Smooth muscle cell (in vitro differentiated cells): ENCODE measurements around the gene CDKN2B. TPM values are rescaled to one million over a fixed set of nuclear protein-coding genes. Genes with fewer than 3 reads are reported as not detected.
A peak's percentile ranks its signal among the peaks of the same experiment; 100 is the strongest.

Experiments
- DNase-seq: peaks from one replicate; lab custom pipeline; 2025; ENCODE audit not compliant: unreplicated experiment; lab: John Stamatoyannopoulos, UW
- H2AFZ ChIP-seq: fragments of 200-600 bp; sonication (generic); 2 replicates; pipeline ENCODE4 v1.6.0; 2016; ENCODE audit warnings: antibody characterized with exemption, low read depth, mild to moderate bottlenecking
- H3F3A ChIP-seq: fragments of 200-600 bp; sonication (generic); 2 replicates; pipeline ENCODE4 v1.6.0; 2017; ENCODE audit warnings: antibody characterized with exemption, low read depth
- H3K27ac ChIP-seq: fragments of 200-600 bp; sonication (generic); 2 replicates; pipeline ENCODE4 v1.5.1; 2016; ENCODE audit warnings: low read depth, mild to moderate bottlenecking
- H3K27me3 ChIP-seq: fragments of 200-600 bp; sonication (generic); 2 replicates; pipeline ENCODE4 v1.6.1; 2016; ENCODE audit warnings: low read depth, mild to moderate bottlenecking
- H3K36me3 ChIP-seq: fragments of 200-600 bp; sonication (generic); 2 replicates; pipeline ENCODE4 v1.5.1; 2016; ENCODE audit warnings: low read depth
- H3K4me1 ChIP-seq: fragments of 200-600 bp; sonication (generic); 2 replicates; pipeline ENCODE4 v1.5.1; 2016; ENCODE audit warnings: low read depth
- H3K4me2 ChIP-seq: fragments of 200-600 bp; sonication (generic); 2 replicates; pipeline ENCODE4 v1.6.0; 2016; ENCODE audit warnings: mild to moderate bottlenecking
- H3K4me3 ChIP-seq: fragments of 200-600 bp; sonication (generic); 2 replicates; pipeline ENCODE4 v1.5.1; 2016; ENCODE audit warnings: mild to moderate bottlenecking
- H3K79me2 ChIP-seq: fragments of 200-600 bp; sonication (generic); 2 replicates; pipeline ENCODE4 v1.6.0; 2016; ENCODE audit warnings: low read depth, mild to moderate bottlenecking
- H3K9ac ChIP-seq: fragments of 200-600 bp; sonication (generic); 2 replicates; pipeline ENCODE4 v1.6.0; 2016; ENCODE audit warnings: low read depth
- H3K9me3 ChIP-seq: fragments of 200-600 bp; sonication (generic); replicated peaks from 2 replicates; pipeline ENCODE4 v1.5.1; 2016; ENCODE audit warnings: low read depth
- H4K20me1 ChIP-seq: fragments of 200-600 bp; sonication (generic); 2 replicates; pipeline ENCODE4 v1.6.0; 2016; ENCODE audit warnings: low read depth
- whole genome bisulfite sequencing: methylation state at CpG from one replicate; pipeline ENCODE4 v1.1.7; 2016; ENCODE audit warnings: low lambda C conversion rate; 5-methylcytosine and 5-hydroxymethylcytosine counted together
- polyA plus RNA-seq: library from polyadenylated mRNA; unstranded; fragments of >200 nt; fragmentation: Nextera tagmentation; extraction: Ambion mirVana; gene quantifications from 2 replicates; pipeline ENCODE4 v1.2.1, GENCODE V29; 2016
- total RNA-seq: library from RNA; depleted of rRNA; stranded (reverse); fragments of >200 nt; gene quantifications from 2 replicates; pipeline ENCODE4 v1.2.3, GENCODE V29; 2014
- TF ChIP-seq, protein P1 (sequence below): fragments of 200-600 bp; sonication (generic); IDR thresholded peaks from 2 replicates; pipeline ENCODE4 v1.5.1; 2017; ENCODE audit warnings: borderline replicate concordance, mild to moderate bottlenecking, antibody characterized with exemption; ENCODE audit not compliant: insufficient read depth, poor library complexity, severe bottlenecking

Gene CDKN2B
- total and polyA plus RNA-seq, 2 experiments from 2014 or later: 116 to 184 TPM

DNA sequence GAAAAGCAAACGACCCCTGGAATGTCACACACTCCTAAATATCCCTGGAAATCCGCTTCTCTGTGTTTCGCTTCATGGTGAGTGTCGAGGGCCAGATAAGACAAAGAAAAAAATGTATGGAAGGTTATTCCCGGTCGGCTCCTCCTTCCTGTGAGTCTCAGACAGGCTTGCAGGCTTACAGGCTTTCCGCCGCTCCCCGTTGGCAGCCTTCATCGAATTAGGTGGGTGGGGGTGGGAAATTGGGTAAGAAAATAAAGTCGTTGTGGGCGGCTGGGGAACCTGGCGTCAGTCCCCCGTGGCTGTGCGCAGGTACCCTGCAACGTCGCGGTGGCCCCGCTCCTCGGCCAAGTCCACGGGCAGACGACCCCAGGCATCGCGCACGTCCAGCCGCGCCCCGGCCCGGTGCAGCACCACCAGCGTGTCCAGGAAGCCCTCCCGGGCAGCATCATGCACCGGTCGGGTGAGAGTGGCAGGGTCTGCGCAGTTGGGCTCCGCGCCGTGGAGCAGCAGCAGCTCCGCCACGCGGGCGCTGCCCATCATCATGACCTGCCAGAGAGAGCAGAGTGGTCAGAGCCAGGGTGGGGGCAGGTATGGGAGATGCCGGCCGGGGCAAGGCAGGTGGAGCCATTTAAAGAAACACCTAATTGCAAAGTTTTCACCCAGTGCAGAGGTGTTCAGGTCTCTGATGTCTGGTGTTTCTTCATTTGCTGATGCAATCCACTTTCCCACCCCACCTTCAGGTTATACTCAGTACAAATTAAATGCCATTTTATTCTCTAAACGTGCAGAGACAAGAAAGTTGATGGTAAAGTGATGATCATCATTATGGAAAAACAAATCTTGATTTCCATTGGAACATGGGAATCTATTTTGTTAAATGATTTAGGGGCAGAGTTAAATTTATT is 3.2 kb downstream of the CDKN2B start:
- Histone ChIP-seq H3K27ac (peak overlapping the region; percentile 81), H3F3A (peaks cover 20% of the 10 kb centered on the region), H3K9ac (peak overlapping the region; percentile 93), H3K9me3 (no peaks in the 10 kb centered on the region), H3K36me3 (peaks cover 8% of the 10 kb centered on the region), H4K20me1 (peaks cover 69% of the 10 kb centered on the region), H3K4me1 (peaks cover 31% of the 10 kb centered on the region), H2AFZ (no peak overlapping the region), H3K4me3 (peak overlapping the region; percentile 65), H3K4me2 (peak overlapping the region; percentile 98), H3K79me2 (peaks cover 60% of the 10 kb centered on the region), H3K27me3 (no peaks in the 10 kb centered on the region)
- TF ChIP-seq, protein P1, sequence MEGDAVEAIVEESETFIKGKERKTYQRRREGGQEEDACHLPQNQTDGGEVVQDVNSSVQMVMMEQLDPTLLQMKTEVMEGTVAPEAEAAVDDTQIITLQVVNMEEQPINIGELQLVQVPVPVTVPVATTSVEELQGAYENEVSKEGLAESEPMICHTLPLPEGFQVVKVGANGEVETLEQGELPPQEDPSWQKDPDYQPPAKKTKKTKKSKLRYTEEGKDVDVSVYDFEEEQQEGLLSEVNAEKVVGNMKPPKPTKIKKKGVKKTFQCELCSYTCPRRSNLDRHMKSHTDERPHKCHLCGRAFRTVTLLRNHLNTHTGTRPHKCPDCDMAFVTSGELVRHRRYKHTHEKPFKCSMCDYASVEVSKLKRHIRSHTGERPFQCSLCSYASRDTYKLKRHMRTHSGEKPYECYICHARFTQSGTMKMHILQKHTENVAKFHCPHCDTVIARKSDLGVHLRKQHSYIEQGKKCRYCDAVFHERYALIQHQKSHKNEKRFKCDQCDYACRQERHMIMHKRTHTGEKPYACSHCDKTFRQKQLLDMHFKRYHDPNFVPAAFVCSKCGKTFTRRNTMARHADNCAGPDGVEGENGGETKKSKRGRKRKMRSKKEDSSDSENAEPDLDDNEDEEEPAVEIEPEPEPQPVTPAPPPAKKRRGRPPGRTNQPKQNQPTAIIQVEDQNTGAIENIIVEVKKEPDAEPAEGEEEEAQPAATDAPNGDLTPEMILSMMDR: no peak
- DNase-seq: no peak
- 3% methylated on average over 38 of the region's 44 CpGs for WGBS

DNA sequence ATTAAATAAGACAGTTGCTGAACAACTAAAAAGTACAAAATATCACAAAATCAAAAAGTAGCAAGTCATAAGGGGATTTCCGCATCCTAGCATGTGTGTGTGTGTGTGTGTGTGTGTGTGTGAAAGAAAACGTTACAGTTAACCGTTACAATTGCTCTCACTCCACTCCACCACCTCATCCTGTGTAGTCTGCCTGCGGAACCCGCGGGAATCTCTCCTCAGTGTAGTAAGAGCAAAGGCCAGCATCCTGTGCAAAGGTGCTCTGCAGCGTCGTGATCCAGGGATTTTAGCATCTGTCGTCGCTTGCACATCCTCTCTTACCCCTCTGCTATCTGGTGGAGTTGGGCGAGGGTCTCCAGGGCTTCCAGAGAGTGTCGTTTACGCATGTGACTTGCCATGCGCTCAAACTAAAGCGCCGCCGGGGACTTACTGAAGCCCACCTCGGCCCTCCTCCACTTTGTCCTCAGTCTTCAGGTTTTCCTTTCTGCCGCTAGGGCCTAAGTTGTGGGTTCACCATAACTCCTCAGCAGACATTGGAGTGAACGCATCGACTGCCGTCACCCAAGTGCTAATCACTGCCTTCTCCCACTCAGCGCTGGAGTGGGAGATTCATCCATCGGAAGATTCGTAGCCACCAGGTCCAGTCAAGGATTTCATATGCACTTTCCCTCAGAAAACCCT is 3.9 kb downstream of the CDKN2B start:
- H3K36me3 ChIP-seq: peaks cover 8% of the 10 kb centered on the region
- peak overlapping the region; percentile 81 for H3K27ac ChIP-seq
- peaks cover 20% of the 10 kb centered on the region for H3F3A ChIP-seq
- H3K27me3 ChIP-seq: no peaks in the 10 kb centered on the region
- H2AFZ ChIP-seq: no peak overlapping the region
- H3K4me1 ChIP-seq: peaks cover 31% of the 10 kb centered on the region
- peak overlapping the region; percentile 98 for H3K4me2 ChIP-seq
- peaks cover 69% of the 10 kb centered on the region for H4K20me1 ChIP-seq
- peaks cover 60% of the 10 kb centered on the region for H3K79me2 ChIP-seq
- peak overlapping the region; percentile 93 for H3K9ac ChIP-seq
- TF ChIP-seq, protein P1: peak; percentile 24
- 18% methylated on average over 25 of the region's 25 CpGs for WGBS
- peak overlapping the region; percentile 65 for H3K4me3 ChIP-seq
- H3K9me3 ChIP-seq: no peaks in the 10 kb centered on the region
- DNase-seq: no peak

DNA sequence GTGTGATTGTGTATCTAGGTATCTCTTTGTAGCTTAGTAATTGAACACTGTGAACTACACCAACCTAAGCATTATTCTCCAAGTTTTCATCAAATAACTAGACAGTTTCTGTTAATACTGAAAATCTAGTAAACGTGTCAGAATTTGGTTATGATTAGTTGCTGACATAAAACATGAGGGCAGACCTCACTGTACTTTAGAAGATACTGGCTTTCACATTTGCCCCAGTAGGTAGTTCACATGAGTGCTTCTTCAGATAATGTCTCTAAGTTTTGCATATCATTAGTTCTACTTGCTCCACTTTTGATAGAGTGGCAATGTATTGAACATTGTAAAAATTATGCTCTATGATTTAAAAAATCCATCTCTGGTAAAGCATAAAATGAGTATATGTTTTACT is 7.1 kb downstream of the CDKN2B start:
- TF ChIP-seq, protein P1: no peak
- Histone ChIP-seq H3K27ac (peak overlapping the region; percentile 81), H4K20me1 (peaks cover 55% of the 10 kb centered on the region), H3K4me1 (peaks cover 27% of the 10 kb centered on the region), H3K36me3 (peaks cover 8% of the 10 kb centered on the region), H3K4me3 (no peak overlapping the region), H3K9me3 (no peaks in the 10 kb centered on the region), H3K4me2 (no peak overlapping the region), H2AFZ (no peak overlapping the region), H3K79me2 (peaks cover 48% of the 10 kb centered on the region), H3F3A (peaks cover 12% of the 10 kb centered on the region), H3K9ac (no peak overlapping the region), H3K27me3 (no peaks in the 10 kb centered on the region)
- WGBS: 74% methylated on average over 1 of the region's 1 CpG
- no peak for DNase-seq
